SKM-1 (cell line): ENCODE data around the gene PTTG2.
"Not testable (repeated sequence)": the region's sequence is repeated elsewhere in the genome, so short reads cannot be mapped to it uniquely, and the experiment has no call there.

Experiments used
- DNase-seq: peaks from one replicate; lab custom pipeline; 2025; ENCODE audit not compliant: unreplicated experiment; lab: John Stamatoyannopoulos, UW

PTTG2 gene

DNA sequence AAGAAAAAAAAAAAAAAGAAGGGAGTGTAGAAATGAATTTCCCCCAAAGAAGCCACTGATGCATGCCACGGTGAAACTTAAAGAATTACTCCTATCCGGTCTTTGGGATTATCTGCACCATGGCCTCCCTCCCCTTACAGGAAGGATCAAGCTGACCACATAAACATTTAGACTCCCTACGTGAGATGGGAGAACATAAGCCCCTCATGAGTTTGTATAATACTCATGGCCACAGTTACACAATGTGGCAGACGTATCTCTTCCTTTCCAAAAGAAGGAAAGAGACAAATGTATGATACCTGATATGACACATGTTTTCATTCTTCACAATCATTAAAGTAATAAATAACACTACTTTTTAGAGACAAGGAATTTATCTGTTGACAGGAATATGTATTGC, 3.3 kb upstream of the PTTG2 start:
- DNase-seq = no peak

DNA sequence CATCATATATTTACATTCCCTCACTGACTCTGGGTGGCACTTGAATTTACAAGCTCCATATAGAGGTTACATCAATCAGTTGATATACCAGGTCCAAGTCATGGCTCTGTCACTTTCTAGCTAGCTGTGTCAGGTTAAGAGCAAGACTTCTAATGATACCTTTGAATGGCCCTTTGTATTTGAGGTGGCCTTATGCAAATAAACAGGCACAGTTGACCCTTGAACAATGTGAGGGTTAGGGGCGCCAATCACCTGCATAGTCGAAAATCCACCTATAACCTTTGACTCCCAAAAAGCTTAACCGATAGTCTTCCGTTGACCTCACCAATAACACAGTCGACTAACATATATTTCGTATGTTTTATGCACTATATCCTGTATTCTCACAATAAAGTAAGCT, 1.3 kb upstream of the PTTG2 start:
- DNase-seq = no peak

- DNase-seq = no peak
Measured at GRCh38 chr4:37960679-37961450, 667 bp downstream of the PTTG2 start.

DNA sequence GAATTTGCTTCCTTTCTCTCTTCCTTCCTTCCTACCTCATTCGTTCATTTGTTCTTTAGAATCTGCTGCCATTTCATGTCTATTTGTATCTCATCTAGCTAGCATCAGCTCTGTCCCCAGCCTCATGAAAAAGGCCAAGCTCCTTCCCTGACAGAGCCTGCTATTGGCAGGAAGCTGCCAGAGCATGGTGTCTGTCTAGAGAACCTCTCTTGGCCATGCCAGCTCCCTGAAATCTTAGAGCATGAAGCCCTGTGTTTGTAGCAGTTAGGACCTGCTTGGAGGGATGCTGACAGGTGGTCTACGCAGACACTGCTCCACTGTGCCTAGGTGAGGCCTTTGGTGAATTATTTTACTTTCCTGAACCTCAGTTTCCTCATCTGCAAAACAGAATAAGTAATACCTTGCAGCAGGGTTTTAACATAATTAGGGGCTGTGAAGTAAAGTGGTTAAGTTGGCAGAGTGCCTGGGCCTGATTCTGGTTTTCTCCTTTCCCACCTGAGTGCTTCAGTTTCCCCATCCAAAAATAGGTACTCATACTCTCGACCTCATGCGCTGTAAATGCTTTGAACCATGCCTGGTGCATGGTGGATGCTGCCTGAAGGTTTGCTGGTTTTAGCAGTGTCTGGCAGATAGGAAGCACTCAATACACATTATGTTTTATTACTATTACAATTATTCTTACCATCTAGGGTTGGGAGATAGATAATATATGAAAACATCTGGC, 4.7 kb downstream of the PTTG2 start:
- DNase-seq = no peak

DNA sequence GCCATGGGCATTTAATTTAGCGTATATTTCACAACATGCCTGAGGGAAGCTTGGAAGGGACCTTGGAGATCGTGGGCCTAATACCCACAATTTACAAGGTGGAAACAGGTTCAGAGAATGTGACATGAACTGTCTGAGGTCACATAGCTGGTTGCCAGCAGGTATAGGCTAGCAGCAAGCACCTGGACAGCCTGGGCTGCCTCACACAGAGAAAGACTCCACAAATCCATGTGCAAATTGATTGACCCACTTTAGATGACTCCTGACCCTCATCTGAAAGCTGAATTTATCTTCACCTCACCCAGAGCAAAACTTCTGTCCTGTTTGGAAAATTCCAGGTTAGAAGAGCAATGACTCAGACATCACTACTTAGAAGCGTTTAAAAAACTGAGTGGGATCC, 5.8 kb downstream of the PTTG2 start:
- DNase-seq = no peak

GRCh38 chr4:37967736-37968135, 7.5 kb downstream of the PTTG2 start:
- no peak for DNase-seq

GRCh38 chr4:37968747-37969146, 8.5 kb downstream of the PTTG2 start:
- DNase-seq = no peak

DNA sequence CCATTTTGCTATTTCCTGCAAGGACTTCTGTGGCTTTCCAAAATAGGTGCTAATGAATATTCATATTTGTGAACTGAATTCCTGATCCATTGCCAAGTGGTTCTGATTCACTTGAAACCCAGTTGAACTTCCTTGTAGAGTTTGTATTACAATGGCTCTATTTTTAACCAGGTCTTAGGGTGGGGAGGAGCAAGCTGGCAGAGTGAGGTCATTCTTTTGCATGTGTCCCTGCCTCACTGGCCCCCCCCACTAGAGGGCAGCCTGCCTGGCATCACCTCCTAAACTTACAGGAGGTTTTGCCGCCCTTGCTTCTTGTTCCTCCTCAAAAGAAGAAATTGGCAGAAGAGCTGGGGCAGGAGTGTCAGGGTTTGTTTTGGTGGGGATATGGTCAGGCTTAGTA, 10.5 kb downstream of the PTTG2 start:
- peak; percentile 19 for DNase-seq

DNA sequence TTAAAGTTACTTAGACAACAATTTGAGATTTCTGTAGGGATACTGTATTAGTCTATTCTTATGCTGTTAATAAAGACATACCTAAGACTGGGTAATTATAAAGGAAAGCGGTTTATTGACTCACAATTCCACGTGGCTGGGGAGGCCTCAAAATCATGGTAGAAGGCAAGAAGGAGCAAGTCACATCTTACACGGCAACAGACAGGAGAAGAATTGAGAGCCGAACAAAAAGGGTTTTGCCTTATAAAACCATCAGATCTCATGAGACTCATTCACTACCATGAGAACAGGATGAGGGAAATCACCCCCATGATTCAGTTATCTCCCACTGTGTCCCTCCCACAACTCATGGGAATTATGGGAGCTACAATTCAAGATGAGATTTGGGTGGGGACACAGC, 11.0 kb downstream of the PTTG2 start:
- DNase-seq = no peak

DNA sequence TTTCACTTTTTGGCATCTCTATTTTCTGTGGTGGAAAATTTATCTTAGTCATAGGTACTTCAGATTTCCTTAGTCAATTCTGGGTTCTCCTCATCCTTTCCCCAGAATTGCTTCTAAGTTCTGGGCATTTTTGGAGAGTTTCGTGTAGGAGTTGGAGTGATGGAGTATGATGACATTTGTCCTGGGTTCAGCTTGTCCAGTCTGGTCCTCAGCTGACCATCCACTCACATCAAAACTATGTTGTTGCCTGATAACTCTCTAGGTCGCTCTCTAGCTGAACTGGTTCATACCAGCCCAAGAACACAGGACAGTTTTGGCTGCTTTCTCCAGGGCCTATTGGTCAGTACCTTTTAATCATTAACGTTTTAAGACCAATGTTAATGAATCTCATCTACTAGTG, 13.2 kb downstream of the PTTG2 start:
- no peak for DNase-seq

DNA sequence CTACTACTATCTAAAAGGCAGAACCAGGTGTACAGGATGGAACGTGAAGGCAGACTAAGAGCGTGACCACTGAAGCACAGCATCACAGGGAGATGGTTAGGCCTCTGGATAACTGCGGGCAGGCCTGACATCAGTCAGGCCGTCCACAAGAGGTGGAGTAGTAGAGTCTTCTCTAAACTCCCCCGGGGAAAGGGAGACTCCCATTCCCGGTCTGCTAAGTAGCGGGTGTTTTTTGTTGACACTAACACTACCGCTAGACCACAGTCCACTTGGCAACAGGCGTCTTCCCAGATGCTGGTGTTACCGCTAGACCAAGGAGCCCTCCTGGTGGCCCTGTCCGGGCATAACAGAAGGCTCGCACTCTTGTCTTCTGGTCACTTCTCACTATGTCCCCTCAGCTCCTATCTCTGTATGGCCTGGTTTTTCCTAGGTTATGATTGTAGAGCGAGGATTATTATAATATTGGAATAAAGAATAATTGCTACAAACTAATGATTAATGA, 15.2 kb downstream of the PTTG2 start:
- DNase-seq = not testable (repeated sequence)

GRCh38 chr4:37976507-37976906, 16.3 kb downstream of the PTTG2 start:
- DNase-seq = no peak

DNA sequence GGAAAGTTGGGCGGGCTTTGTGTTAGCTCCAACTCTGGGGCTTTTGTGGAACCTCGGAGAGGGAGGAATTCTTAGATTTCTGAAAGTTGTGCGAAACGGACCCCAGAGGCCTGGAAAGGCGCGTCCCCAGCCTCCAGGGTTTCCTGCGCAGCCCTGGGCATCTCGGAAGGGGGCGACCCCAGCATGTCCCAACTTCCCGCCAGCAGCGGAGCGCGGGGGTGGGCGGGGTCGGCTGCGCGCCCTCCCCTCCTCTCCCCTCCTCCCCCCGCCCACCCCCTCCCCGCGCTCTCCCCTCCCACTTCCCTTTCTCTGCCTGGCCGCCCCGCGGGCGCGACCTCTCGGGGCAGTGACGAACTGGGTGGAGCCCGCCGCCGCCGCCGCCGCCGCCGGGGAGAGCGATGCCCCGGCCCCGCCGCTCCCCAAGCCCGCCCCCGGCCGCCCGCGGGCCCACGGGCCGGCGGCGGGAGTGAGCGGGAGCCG, 16.8 kb downstream of the PTTG2 start:
- peak; percentile 55 for DNase-seq

- peak; percentile 30 for DNase-seq
Measured at GRCh38 chr4:37977471-37978247, 17.5 kb downstream of the PTTG2 start.

DNA sequence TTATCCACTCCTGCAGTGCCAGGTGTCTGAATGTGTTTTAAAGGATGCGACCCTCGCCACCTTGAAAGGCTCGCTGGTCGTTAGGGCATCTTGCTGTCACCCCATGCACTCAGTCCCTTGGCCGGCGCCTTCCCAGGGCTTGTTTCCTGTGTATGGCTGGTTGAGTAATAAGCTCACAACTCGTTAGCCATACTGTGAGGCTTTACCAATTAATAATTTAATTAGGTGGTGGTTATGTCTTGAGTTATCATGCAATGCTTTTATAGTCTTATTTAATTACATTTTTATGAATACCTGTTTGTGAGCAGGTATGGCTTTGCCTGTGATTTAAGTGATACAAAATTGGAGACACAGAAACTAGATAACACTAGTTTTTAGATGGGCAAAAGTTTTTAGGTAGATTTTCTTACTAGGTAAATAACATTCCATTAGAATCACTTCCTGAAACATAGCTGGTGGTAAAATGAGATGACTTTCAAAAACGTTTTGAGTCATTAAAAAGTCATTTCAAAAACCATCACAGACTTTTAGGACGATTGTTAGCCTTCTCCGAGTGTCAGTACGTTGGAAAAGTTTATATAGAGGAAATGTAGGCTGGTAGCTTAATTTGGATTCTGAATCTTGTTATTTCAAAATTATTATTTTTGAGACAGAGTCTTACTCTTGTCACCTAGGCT, 18.2 kb downstream of the PTTG2 start:
- DNase-seq = no peak

DNA sequence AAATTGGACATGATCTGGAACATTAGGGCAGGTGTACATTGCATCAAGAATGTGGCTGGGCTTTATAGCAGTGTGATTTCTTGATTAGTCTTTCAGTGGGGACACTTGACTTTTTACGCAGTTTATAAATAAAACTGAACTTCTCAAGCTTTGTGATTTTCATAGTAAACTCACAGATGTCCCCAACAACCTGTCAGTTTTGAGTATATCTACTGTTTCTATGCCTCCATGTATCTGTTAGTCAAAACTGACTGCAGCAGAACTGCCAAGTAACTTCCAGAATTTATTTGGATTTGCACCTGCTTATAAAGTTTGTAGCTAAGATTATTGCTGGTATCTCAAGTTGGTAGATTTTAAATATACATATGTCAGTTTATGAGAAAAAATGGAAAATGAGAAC, 20.0 kb downstream of the PTTG2 start:
- DNase-seq = no peak

DNA sequence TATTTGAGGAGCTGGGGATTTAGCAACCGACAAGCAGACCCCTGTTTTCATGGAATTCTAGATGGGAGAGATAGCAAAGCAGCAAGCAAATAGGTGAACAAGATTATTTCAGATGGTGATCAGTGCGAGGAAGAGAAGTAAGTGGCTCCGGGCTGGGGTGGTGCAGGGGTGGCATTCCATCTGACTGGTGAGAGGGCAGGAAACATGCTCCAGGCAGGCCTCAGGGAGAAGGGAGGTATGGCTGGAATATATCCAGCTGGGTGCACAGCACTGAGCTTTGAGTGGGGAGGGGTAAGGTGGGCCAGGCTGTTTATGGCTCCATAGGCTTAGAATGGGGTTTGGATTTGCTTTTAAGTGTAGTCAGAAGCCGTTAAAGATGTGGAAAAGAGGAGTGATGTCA, 21.2 kb downstream of the PTTG2 start:
- no peak for DNase-seq

GRCh38 chr4:37981844-37982720, 21.9 kb downstream of the PTTG2 start:
- DNase-seq = no peak

GRCh38 chr4:37982736-37983135, 22.5 kb downstream of the PTTG2 start:
- no peak for DNase-seq

DNA sequence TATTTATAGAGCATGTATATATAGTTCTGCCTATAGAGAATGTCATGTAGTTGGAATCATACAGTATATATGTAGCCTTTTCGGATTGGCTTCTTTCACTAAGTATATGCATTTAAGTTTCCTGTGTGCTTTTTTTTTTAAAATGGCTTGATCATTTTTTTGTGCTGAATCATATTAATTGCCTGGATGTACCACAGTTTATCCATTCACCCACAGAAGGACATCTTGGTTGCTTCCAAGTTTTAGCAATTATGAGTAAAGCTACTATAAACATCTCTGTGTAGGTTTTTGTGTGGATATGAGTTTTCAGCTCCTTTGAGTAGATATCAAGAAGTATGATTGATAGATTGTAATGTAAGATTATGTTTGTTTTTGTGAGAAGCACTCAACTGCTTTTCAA, 23.8 kb downstream of the PTTG2 start:
- no peak for DNase-seq
